AG04450 (cell line): ENCODE measurements around the gene MYO16. TPM values are rescaled to one million over a fixed set of nuclear protein-coding genes. Genes with fewer than 3 reads are reported as not detected.
"Not testable (repeated sequence)": the region's sequence is repeated elsewhere in the genome, so short reads cannot be mapped to it uniquely, and the experiment has no call there.

Experiments
- CTCF ChIA-PET: fragments of 300-600, 350-600 bp; formaldehyde crosslinking; extraction: SDS; loops from one replicate; lab custom pipeline; 2022; ENCODE audit warnings: antibody characterized with exemption, inconsistent platforms; lab: Charles Lee
- POLR2A ChIA-PET: fragments of 350-600 bp; formaldehyde crosslinking; extraction: SDS; loops from one replicate; lab custom pipeline; 2021; ENCODE audit warnings: antibody characterized with exemption, inconsistent platforms; lab: Yijun Ruan, JAX
- DNase-seq: peaks from one replicate; pipeline ENCODE4 v3.0.0-alpha.2; 2011; ENCODE audit warnings: low read depth, low spot score
- H3K27ac ChIP-seq: one replicate; pipeline ENCODE4 v1.5.1; 2012; ENCODE audit warnings: low read depth, low read length, control low read depth
- H3K27me3 ChIP-seq: one replicate; pipeline ENCODE4 v1.6.0; 2012; ENCODE audit warnings: low read length; ENCODE audit not compliant: control insufficient read depth, insufficient read depth
- H3K4me3 ChIP-seq: 2 replicates; pipeline ENCODE4 v1.5.1; 2011; ENCODE audit warnings: mild to moderate bottlenecking, low read depth, low read length, control low read depth
- H3K9me3 ChIP-seq: 2 replicates; pipeline ENCODE4 v1.5.1; 2012; ENCODE audit warnings: low read length; ENCODE audit not compliant: control insufficient read depth, insufficient read depth
- CTCF ChIP-seq: IDR thresholded peaks from 2 replicates; pipeline ENCODE4 v1.5.1; 2011; ENCODE audit warnings: low read depth, low read length, control low read depth, inconsistent platforms
- polyA plus RNA-seq: library from polyadenylated mRNA; depleted of rRNA; stranded (reverse); fragments of >200 nt; gene quantifications from 2 replicates; pipeline ENCODE4 v1.2.3, GENCODE V29; 2011

Gene MYO16
- polyA plus RNA-seq, 1 experiment, result 0.02 TPM

DNA sequence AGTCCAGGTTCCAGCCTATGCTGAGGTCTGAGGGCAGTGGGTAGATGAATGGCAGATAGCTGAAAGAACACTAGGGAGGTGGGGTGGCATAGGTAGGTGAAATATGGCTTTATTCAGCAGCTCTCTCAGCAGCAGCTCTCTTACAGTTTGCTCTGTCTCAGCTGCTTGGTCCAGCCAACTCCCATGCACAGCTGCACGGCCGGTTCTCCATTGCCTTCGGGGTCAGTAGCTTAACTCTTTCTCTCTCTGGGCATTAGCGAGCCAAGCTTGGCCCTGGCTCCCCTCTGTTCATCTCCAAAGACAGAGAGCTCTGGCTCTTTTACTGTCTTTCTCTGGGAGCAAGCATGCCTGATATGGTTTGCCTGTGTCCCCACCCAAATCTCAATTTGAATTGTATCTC is 151.9 kb downstream of the MYO16 start:
- TF ChIP-seq CTCF, result no peak
- DNase-seq, result no peak
- no peaks in the 10 kb centered on the region for H3K27me3 ChIP-seq
- CTCF ChIA-PET, result no interaction called here
- H3K27ac ChIP-seq, result no peak overlapping the region
- POLR2A ChIA-PET, result no interaction called here
- H3K9me3 ChIP-seq, result peaks cover 12% of the 10 kb centered on the region
- no peak overlapping the region for H3K4me3 ChIP-seq

- POLR2A ChIA-PET, H3K27me3 ChIP-seq, H3K4me3 ChIP-seq, CTCF ChIA-PET, DNase-seq, H3K27ac ChIP-seq: not testable (repeated sequence)
- H3K9me3 ChIP-seq, result peaks cover 12% of the 10 kb centered on the region
These were observed 153.1 kb downstream of the MYO16 start for GRCh38 chr13:108782480-108782879.

- no peak for TF ChIP-seq CTCF
- Histone ChIP-seq H3K27me3 (no peaks in the 10 kb centered on the region), H3K4me3 (no peak overlapping the region), H3K9me3 (peaks cover 7% of the 10 kb centered on the region), H3K27ac (no peak overlapping the region)
- POLR2A ChIA-PET, result no interaction called here
- no peak for DNase-seq
- CTCF ChIA-PET, result no interaction called here
These were observed 156.4 kb downstream of the MYO16 start for GRCh38 chr13:108785844-108786243.

GRCh38 chr13:108786456-108787200 is 157.2 kb downstream of the MYO16 start:
- Histone ChIP-seq H3K27ac (no peak overlapping the region), H3K4me3 (no peak overlapping the region), H3K9me3 (peaks cover 7% of the 10 kb centered on the region), H3K27me3 (no peaks in the 10 kb centered on the region)
- no peak for DNase-seq
- POLR2A ChIA-PET, result no interaction called here
- CTCF ChIA-PET, result no interaction called here
- no peak for TF ChIP-seq CTCF

- Histone ChIP-seq H3K9me3 (peaks cover 2% of the 10 kb centered on the region), H3K4me3 (no peak overlapping the region), H3K27me3 (no peaks in the 10 kb centered on the region), H3K27ac (no peak overlapping the region)
- ChIA-PET CTCF (no interaction called here), POLR2A (interaction anchor here (0.5 kb wide), 1 partner anchor 35 kb away, joined by 6 read pairs; no protein-coding TSS in a partner anchor)
- DNase-seq, result no peak
- TF ChIP-seq CTCF, result no peak
These were observed 158.4 kb downstream of the MYO16 start for GRCh38 chr13:108787700-108788414.
